Measurements from ENCODE around the gene CADPS2.
"Not testable (repeated sequence)": the region's sequence is repeated elsewhere in the genome, so short reads cannot be mapped to it uniquely, and the experiment has no call there.

Gene CADPS2

GRCh38 chr7:122684504-122684903, 201.8 kb downstream of the CADPS2 start:
- TF ChIP-seq CREB5 (CRISPR knock-in tag; IDR thresholded peaks at IDR 0.05; ENCODE audit: low read depth) (no peak), ZFP30 (CRISPR knock-in tag; IDR thresholded peaks at IDR 0.05) (no peak), PPARA (CRISPR knock-in tag; IDR thresholded peaks at IDR 0.05; ENCODE audit: borderline replicate concordance) (no peak), GLIS3 (CRISPR knock-in tag; IDR thresholded peaks at IDR 0.05) (no peak)
- ATAC-seq, result no peak

- ATAC-seq, result no peak
- TF ChIP-seq ZFP3 (CRISPR knock-in tag; IDR thresholded peaks at IDR 0.05) (no peak), PPARA (CRISPR knock-in tag; IDR thresholded peaks at IDR 0.05; ENCODE audit: borderline replicate concordance) (no peak), BACH2 (CRISPR knock-in tag; IDR thresholded peaks at IDR 0.05; ENCODE audit: borderline replicate concordance) (no peak), TSHZ2 (CRISPR knock-in tag; IDR thresholded peaks at IDR 0.05) (no peak), TCF4 (CRISPR knock-in tag; IDR thresholded peaks at IDR 0.05; ENCODE audit: borderline replicate concordance) (no peak), RARB (CRISPR knock-in tag; IDR thresholded peaks at IDR 0.05) (no peak), ZNF8 (CRISPR knock-in tag; IDR thresholded peaks at IDR 0.05) (no peak), ZNF70 (CRISPR knock-in tag; IDR thresholded peaks at IDR 0.05) (no peak), OSR1 (CRISPR knock-in tag; IDR thresholded peaks at IDR 0.05) (no peak), CSRNP3 (CRISPR knock-in tag; IDR thresholded peaks at IDR 0.05) (no peak), ARNTL (CRISPR knock-in tag; IDR thresholded peaks at IDR 0.05; ENCODE audit: borderline replicate concordance, low read depth) (no peak), GLIS3 (CRISPR knock-in tag; IDR thresholded peaks at IDR 0.05) (no peak), ZNF565 (CRISPR knock-in tag; conservative IDR thresholded peaks at IDR 0.05; ENCODE audit: low read depth) (no peak), CSDC2 (CRISPR knock-in tag; IDR thresholded peaks at IDR 0.05) (no peak)
These were observed 203.3 kb downstream of the CADPS2 start for GRCh38 chr7:122682815-122683550.

- not testable (repeated sequence) for ATAC-seq
These were observed 205.1 kb downstream of the CADPS2 start for GRCh38 chr7:122681186-122681585.

GRCh38 chr7:122679813-122680212, 206.4 kb downstream of the CADPS2 start:
- TF ChIP-seq CREB5 (CRISPR knock-in tag; IDR thresholded peaks at IDR 0.05; ENCODE audit: low read depth), result no peak
- no peak for TF ChIP-seq POU6F1 (CRISPR knock-in tag; IDR thresholded peaks at IDR 0.05; ENCODE audit: borderline replicate concordance, low read depth)
- TF ChIP-seq ZC3H10 (CRISPR knock-in tag; IDR thresholded peaks at IDR 0.05), result no peak
- TF ChIP-seq ESRRG (CRISPR knock-in tag; IDR thresholded peaks at IDR 0.05), result no peak
- TF ChIP-seq CSDC2 (CRISPR knock-in tag; IDR thresholded peaks at IDR 0.05), result no peak
- TF ChIP-seq PATZ1 (CRISPR knock-in tag; IDR thresholded peaks at IDR 0.05; ENCODE audit: borderline replicate concordance), result no peak
- no peak for TF ChIP-seq CSRNP3 (CRISPR knock-in tag; IDR thresholded peaks at IDR 0.05)
- no peak for TF ChIP-seq SNAI2 (CRISPR knock-in tag; IDR thresholded peaks at IDR 0.05)
- ATAC-seq, result no peak

- ATAC-seq, result not testable (repeated sequence)
These were observed 207.0 kb downstream of the CADPS2 start for GRCh38 chr7:122679269-122679709.

Measured in SK-N-SH treated with all-trans-retinoic acid at 6 μM for 48 hours (cell line).